Muscle layer of colon (tissue), 2 donors: ENCODE measurements around the gene ADGRG2.
"Not testable (repeated sequence)": the region's sequence is repeated elsewhere in the genome, so short reads cannot be mapped to it uniquely, and the experiment has no call there.

Experiments used
- H3K27ac ChIP-seq: one replicate; pipeline ENCODE4 v1.7.0; 2013; ENCODE audit warnings: low read depth, mild to moderate bottlenecking, low read length, moderate library complexity
- H3K27me3 ChIP-seq, 2 donors: one replicate each; pipeline ENCODE4 v1.7.0; 2013; ENCODE audit warnings: low read length in 2 of 2, mild to moderate bottlenecking in 2 of 2; ENCODE audit not compliant: insufficient read depth in 2 of 2, control insufficient read depth in 1 of 2
- H3K36me3 ChIP-seq: one replicate; pipeline ENCODE4 v1.7.0; 2013; ENCODE audit warnings: mild to moderate bottlenecking, low read length; ENCODE audit not compliant: insufficient read depth
- H3K4me1 ChIP-seq: one replicate; pipeline ENCODE4 v1.7.0; 2013; ENCODE audit warnings: mild to moderate bottlenecking, low read length; ENCODE audit not compliant: insufficient read depth
- H3K4me3 ChIP-seq, 2 donors: one replicate each; pipeline ENCODE4 v1.7.0; 2013; ENCODE audit warnings: low read length in 2 of 2, low read depth in 1 of 2, mild to moderate bottlenecking in 1 of 2, moderate library complexity in 1 of 2
- H3K9ac ChIP-seq: one replicate; pipeline ENCODE4 v1.7.0; 2013; ENCODE audit warnings: low read length
- H3K9me3 ChIP-seq: one replicate; pipeline ENCODE4 v1.7.0; 2013; ENCODE audit warnings: mild to moderate bottlenecking, low read length
- donor health status: abdominal sarcoma.
- donor health status: Adenocarcinoma of cecum.

ADGRG2 gene

DNA sequence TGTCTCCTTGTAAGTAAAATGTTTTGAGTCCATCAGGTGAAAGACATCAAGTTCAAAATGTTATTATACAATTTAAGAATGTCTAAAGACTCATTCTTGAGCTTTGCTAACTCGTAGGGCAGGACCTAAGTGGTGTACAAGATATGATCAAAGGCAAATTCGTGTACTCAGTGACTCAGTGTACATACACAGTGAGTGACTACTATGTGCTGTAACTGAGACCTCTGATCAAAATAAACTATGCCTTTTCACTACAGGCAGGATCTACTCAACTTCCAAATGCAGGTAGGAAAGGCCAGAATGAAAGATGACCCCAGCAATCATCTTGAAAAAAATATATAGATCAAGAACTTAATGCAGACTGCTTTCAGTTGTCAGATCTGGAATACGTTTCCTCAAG is 49.9 kb downstream of the ADGRG2 start:
- no peak overlapping the region for H3K27ac ChIP-seq
- H3K27me3 ChIP-seq: no peaks in the 10 kb centered on the region

DNA sequence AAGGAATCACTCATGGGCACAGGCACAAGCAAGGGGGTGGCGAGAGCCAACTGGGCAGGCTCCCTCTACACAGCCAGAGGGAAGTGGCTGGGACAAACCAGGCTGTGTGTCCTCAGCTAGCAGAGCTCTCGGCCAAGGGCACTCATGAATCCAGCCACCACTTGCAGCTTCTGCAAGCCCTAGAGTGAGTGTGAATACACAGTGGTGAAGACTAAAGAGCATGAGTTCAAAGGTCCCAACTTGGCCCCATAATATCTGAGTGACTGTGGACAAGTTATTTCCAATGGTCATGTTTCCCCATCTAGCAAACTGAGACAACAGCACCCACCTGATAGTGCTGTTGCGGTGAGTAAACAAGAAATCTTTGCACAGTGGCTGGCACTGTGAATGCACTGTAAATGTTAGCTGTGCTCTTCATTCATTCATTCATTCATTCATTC is 51.7 kb downstream of the ADGRG2 start:
- H3K4me1 ChIP-seq: no peaks in the 10 kb centered on the region
- no peak overlapping the region for H3K4me3 ChIP-seq
- H3K27ac ChIP-seq: no peak overlapping the region

More for the DNA sequence above, 49.9 kb downstream of the ADGRG2 start:
- Histone ChIP-seq H3K9me3 (no peaks in the 10 kb centered on the region), H3K4me3 (no peak overlapping the region), H3K4me1 (no peaks in the 10 kb centered on the region), H3K36me3 (no peaks in the 10 kb centered on the region), H3K9ac (no peak overlapping the region)

DNA sequence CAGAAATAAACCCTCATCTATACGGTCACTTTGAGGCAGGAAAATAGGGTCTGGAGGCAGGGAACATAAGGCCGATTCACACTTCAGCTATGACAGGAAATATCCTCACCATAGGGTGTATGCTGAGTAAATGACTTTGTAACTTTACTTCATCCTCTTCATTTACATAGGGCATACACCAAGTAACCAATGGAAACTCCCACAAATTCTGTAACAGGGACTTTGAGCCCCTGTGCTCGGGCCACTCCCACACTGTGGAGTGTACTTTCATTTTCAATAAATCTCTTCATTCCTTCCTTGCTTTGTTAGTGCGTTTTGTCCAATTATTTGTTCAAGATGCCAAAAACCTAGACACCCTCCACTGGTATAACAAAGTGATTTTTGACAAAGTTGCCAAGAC is 55.3 kb downstream of the ADGRG2 start:
- H3K4me1 ChIP-seq, H3K9me3 ChIP-seq, H3K27ac ChIP-seq, H3K27me3 ChIP-seq, H3K9ac ChIP-seq, H3K4me3 ChIP-seq, H3K36me3 ChIP-seq: not testable (repeated sequence)

More for the DNA sequence above, 51.7 kb downstream of the ADGRG2 start:
- H3K9me3 ChIP-seq: no peaks in the 10 kb centered on the region
- H3K9ac ChIP-seq: no peak overlapping the region
- H3K27me3 ChIP-seq: no peaks in the 10 kb centered on the region
- H3K36me3 ChIP-seq: no peaks in the 10 kb centered on the region

DNA sequence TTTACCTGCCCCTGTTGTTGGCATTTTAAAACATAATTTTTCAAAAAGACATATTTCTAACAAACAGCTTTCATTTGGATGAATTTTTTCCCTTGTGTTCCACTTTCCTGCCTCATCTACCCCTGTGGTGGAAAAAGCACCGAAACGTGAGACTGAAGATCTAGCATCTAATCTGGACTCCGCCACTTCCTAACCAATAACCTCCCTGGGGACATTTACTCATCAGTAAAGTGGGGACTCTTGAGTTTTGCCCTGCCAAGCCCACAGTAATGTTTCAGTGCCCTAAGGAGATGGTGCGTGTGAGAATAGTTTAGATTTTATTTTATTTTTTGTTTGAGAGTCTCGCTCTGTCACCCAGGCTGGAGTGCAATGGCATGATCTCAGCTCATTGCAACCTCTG is 56.7 kb downstream of the ADGRG2 start:
- Histone ChIP-seq H3K4me3 (no peak overlapping the region), H3K9ac (no peak overlapping the region), H3K27ac (no peak overlapping the region), H3K27me3 (no peaks in the 10 kb centered on the region), H3K4me1 (no peaks in the 10 kb centered on the region), H3K36me3 (no peaks in the 10 kb centered on the region), H3K9me3 (no peaks in the 10 kb centered on the region)

DNA sequence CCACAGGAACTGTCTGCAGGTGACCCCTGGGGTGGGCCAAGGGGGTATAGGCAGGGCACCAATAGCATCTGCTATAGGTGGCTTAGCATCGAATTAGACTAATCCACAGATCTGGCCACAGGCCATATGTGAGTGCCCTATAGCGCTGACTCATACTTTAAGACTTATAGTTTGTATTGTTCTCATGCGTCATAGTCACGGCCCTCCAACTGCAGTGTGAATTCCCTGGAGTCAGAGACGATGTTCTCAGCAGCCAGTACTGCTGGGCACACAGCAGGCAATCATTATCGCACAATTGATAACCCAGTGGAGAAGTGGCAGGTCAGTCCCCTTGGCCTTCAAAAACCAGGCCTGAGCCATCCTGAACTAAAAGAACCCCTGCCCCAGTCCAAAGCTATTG is 58.1 kb downstream of the ADGRG2 start:
- Histone ChIP-seq H3K4me3 (no peak overlapping the region), H3K9me3 (no peaks in the 10 kb centered on the region), H3K27ac (no peak overlapping the region), H3K4me1 (no peaks in the 10 kb centered on the region), H3K27me3 (no peaks in the 10 kb centered on the region), H3K36me3 (no peaks in the 10 kb centered on the region), H3K9ac (no peak overlapping the region)

DNA sequence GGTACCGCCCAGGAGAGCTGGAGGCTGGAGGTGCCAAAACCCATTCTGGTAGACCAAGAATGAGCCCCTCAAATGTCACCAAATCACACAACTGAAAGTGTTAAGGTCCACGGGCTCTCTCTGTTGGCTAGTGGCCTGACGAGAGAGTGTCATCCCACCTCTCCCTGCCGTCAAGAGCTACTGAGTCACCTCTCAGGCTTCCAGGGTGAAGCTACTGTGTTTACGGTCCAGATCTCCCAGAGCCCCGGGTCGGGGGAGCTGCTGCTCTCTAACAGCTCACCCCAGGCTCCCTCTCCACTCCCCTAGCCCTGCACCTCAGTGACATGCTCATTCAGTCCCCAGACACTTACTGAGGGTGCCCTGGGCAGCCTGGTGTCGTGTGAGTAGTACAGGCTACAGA is 59.2 kb downstream of the ADGRG2 start:
- Histone ChIP-seq H3K9ac (no peak overlapping the region), H3K27me3 (no peaks in the 10 kb centered on the region), H3K4me3 (no peak overlapping the region), H3K27ac (no peak overlapping the region), H3K36me3 (no peaks in the 10 kb centered on the region), H3K9me3 (no peaks in the 10 kb centered on the region), H3K4me1 (no peaks in the 10 kb centered on the region)

DNA sequence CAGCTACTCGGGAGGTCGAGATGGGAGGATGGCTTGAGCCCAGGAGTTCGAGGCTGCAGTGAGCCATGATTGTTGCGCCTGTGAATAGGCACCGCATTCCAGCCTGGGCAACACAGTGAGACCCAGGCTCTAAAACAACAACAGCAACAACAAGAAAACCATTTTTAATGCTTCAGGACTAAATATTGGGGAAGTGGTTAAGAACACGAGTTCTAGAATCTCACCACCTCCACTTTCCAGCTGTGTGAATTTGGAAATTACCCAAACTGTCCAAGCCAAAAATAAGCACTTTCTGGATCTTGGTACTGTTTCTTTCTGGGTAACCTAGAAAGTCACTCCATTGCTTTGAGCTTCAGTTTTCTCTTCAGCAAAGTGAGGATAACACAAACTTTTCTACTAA is 63.2 kb downstream of the ADGRG2 start:
- no peaks in the 10 kb centered on the region for H3K4me1 ChIP-seq
- H3K27me3 ChIP-seq: no peaks in the 10 kb centered on the region
- H3K9me3 ChIP-seq: no peaks in the 10 kb centered on the region
- H3K4me3 ChIP-seq: no peak overlapping the region
- H3K27ac ChIP-seq: no peak overlapping the region
- H3K9ac ChIP-seq: no peak overlapping the region
- H3K36me3 ChIP-seq: no peaks in the 10 kb centered on the region

DNA sequence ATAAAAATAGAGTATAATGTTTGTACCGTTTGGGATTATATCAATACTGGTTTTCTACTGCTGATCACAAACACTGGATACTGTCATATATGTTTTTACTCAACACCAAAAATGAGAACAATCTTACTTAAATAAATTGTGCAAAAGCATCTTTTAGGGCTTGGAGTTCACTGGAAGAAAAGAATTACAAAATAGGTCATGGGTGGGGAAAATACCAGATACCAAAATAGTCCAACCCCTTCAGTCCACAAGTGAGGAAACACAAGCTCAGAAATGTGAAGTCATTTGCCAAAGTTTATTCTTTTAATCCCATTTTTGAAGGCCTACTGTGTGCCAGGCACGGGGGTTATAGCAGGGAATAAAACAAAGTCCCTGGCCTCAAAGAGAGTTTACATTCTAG is 64.4 kb downstream of the ADGRG2 start:
- no peak overlapping the region for H3K27ac ChIP-seq
- H3K9me3 ChIP-seq: no peaks in the 10 kb centered on the region
- no peaks in the 10 kb centered on the region for H3K36me3 ChIP-seq
- no peaks in the 10 kb centered on the region for H3K27me3 ChIP-seq
- no peak overlapping the region for H3K4me3 ChIP-seq
- H3K4me1 ChIP-seq: no peaks in the 10 kb centered on the region
- no peak overlapping the region for H3K9ac ChIP-seq

DNA sequence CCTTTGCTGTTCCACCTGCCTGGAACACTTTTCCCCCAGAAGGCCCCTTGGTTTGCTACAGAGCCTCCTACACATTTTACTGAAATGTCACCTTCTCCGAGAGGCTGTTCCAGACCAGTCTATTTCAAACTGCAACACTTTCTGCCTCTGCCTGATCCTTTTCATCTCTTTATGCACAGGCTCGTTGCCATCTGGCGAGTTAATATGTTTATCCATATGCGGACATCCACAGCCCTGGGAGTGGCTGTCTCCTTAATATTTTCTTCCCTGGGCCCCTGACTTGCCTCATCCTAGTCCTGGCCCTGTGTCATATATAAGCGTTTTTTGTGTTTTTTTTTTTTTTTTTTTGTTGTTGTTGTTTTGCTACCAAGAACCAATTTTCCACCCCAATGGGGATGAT is 73.2 kb downstream of the ADGRG2 start:
- Histone ChIP-seq H3K9ac (no peak overlapping the region), H3K36me3 (no peaks in the 10 kb centered on the region), H3K27me3 (peaks cover 0 to 4% of the 10 kb centered on the region in 2 donors), H3K9me3 (no peaks in the 10 kb centered on the region), H3K4me1 (no peaks in the 10 kb centered on the region), H3K27ac (no peak overlapping the region), H3K4me3 (no peak overlapping the region)

DNA sequence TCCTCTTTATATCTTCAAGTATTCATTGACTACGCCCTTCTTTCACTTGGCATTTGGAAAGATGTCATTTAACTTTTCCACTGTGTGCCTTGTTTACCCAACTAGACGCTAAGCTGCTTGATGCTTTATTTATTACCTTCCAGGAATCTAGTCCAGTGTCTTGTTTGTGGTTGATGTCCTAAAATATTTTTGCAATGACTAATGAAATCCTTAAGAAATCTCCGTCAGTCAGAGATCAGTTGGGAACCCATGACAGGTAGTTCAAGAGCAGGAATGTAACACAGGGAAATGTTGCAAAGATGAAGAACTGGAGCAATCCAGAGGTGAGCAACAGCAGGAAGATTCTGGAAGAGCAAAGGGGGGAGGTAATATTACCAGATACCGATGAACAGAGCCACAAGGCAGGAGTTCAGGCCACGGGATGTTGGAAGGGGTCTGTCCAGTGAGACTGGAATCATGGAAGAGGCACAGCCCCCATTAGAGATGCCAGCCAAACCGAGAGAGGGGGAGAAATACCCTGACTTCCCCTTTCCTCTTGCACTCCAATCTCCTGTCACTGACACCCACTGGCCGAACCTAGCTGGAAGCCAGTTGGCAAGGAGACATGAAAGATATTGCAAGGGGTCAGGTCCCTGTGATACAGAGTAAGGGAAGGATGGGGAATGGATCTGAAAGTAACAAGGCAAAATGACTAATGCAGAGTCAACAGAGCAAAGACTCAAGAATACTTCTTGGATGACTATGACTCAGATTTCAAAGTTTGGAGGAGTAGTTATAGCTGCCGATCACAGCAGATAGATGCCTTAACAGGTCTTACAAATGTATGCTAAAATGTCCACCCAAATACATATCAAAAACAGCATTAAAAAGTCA is 75.7 kb downstream of the ADGRG2 start:
- Histone ChIP-seq H3K9ac (no peak overlapping the region), H3K9me3 (no peaks in the 10 kb centered on the region), H3K4me1 (no peaks in the 10 kb centered on the region), H3K4me3 (no peak overlapping the region), H3K27ac (no peak overlapping the region), H3K27me3 (peaks cover 0 to 4% of the 10 kb centered on the region in 2 donors), H3K36me3 (no peaks in the 10 kb centered on the region)

DNA sequence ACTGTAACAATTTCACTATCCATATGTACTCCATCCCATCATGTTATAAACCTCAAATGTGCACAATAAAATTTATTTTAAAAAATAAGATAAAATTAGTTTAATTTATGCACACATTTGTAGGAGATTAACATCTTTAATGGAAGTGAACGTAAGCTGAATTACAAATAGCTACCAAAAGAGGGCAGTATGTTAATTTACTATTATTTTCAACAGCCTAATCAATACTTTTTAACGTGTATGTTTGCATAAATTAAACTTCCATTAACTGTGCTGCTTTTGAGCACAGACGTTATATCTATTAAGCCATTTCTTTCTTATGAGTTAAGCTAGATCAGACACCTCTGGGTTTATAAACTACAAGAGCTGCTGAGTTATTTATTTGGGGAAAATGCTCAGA is 81.9 kb downstream of the ADGRG2 start:
- H3K27ac ChIP-seq: no peak overlapping the region
- H3K36me3 ChIP-seq: no peaks in the 10 kb centered on the region
- H3K4me3 ChIP-seq: no peak overlapping the region
- H3K9me3 ChIP-seq: no peaks in the 10 kb centered on the region
- no peak overlapping the region for H3K9ac ChIP-seq
- H3K27me3 ChIP-seq: no peaks in the 10 kb centered on the region
- H3K4me1 ChIP-seq: no peaks in the 10 kb centered on the region

DNA sequence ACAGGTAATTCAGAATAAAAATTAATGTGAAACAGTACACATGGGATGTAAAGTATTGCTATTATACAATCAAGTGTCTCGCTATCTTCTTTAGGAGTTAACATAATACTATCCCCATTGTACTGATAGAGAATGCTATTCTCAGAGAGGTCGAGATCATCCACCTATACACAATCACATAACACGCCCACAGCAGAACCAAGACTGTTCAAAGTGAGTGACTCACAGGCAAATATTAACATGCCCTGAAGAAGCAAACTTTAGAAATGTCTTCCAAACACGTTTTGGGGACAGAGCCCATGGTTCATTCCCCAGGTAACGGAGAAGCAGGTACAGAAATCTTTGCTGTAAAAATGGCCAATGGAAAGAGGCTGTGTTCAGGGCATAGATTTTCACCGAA is 88.2 kb downstream of the ADGRG2 start:
- Histone ChIP-seq H3K4me1 (no peaks in the 10 kb centered on the region), H3K4me3 (no peak overlapping the region), H3K27ac (no peak overlapping the region), H3K27me3 (no peaks in the 10 kb centered on the region), H3K9me3 (no peaks in the 10 kb centered on the region), H3K36me3 (no peaks in the 10 kb centered on the region), H3K9ac (no peak overlapping the region)
